ENCODE measurements around the gene LNP1.
A peak's percentile ranks its signal among the peaks of the same experiment; 100 is the strongest.
"Not testable (repeated sequence)": the region's sequence is repeated elsewhere in the genome, so short reads cannot be mapped to it uniquely, and the experiment has no call there.

The LNP1 gene

GRCh38 chr3:100400780-100401673 is at the start of gene LNP1, which contains the start of gene TOMM70:
Gene LNP1 (plus strand): TSS chr3:100401539. CDS start chr3:100429730, 28,191 bp downstream.
Gene TOMM70 (minus strand): TSS chr3:100401089. CDS start chr3:100400949, 140 bp downstream.
- DNase-seq, result peak; percentile 97

- DNase-seq, result not testable (repeated sequence)
Measured at GRCh38 chr3:100351770-100352169, 49.6 kb upstream of the LNP1 start.

GRCh38 chr3:100352296-100353231 is 48.8 kb upstream of the LNP1 start:
- DNase-seq, result no peak

- DNase-seq, result no peak
Measured at GRCh38 chr3:100354850-100355249, 46.5 kb upstream of the LNP1 start.

- DNase-seq, result no peak
Measured at GRCh38 chr3:100358413-100358812, 42.9 kb upstream of the LNP1 start.

GRCh38 chr3:100359035-100359434 is 42.3 kb upstream of the LNP1 start:
- no peak for DNase-seq

GRCh38 chr3:100360757-100361496 is 40.4 kb upstream of the LNP1 start:
- no peak for DNase-seq

- no peak for DNase-seq
Measured at GRCh38 chr3:100361897-100362296, 39.4 kb upstream of the LNP1 start.

GRCh38 chr3:100364421-100364820 is 36.9 kb upstream of the LNP1 start:
- no peak for DNase-seq

- DNase-seq, result no peak
Measured at GRCh38 chr3:100366424-100366823, 34.9 kb upstream of the LNP1 start.

- DNase-seq, result no peak
Measured at GRCh38 chr3:100368441-100368840, 32.9 kb upstream of the LNP1 start.

- no peak for DNase-seq
Measured at GRCh38 chr3:100370756-100371155, 30.6 kb upstream of the LNP1 start.

- no peak for DNase-seq
Measured at GRCh38 chr3:100374521-100374920, 26.8 kb upstream of the LNP1 start.

- DNase-seq, result no peak
Measured at GRCh38 chr3:100376301-100376700, 25.0 kb upstream of the LNP1 start.

GRCh38 chr3:100384733-100385525 is 16.4 kb upstream of the LNP1 start:
- DNase-seq, result no peak

- DNase-seq, result no peak
Measured at GRCh38 chr3:100386437-100387074, 14.8 kb upstream of the LNP1 start.

- DNase-seq, result no peak
Measured at GRCh38 chr3:100389025-100389424, 12.3 kb upstream of the LNP1 start.

- DNase-seq, result no peak
Measured at GRCh38 chr3:100395679-100396431, 5.5 kb upstream of the LNP1 start.

GRCh38 chr3:100396967-100397366 is 4.4 kb upstream of the LNP1 start:
- no peak for DNase-seq

GRCh38 chr3:100399341-100400071 is 1.8 kb upstream of the LNP1 start:
- DNase-seq, result no peak
